B cell (primary cell): ENCODE measurements around the gene ZNG1C.
"Not testable (repeated sequence)": the region's sequence is repeated elsewhere in the genome, so short reads cannot be mapped to it uniquely, and the experiment has no call there.

Source experiments
- EZH2 ChIP-seq: IDR thresholded peaks from 2 replicates; pipeline ENCODE4 v1.6.1; 2012; ENCODE audit warnings: borderline replicate concordance, low read depth, mild to moderate bottlenecking, moderate library complexity, low read length; ENCODE audit not compliant: insufficient read depth, poor library complexity, severe bottlenecking
- TF ChIP-seq, protein P1 (sequence below): fragments of 200-600 bp; IDR thresholded peaks from one replicate; pipeline ENCODE4 v1.8.0; 2022; ENCODE audit warnings: antibody characterized with exemption, mild to moderate bottlenecking

DNA sequence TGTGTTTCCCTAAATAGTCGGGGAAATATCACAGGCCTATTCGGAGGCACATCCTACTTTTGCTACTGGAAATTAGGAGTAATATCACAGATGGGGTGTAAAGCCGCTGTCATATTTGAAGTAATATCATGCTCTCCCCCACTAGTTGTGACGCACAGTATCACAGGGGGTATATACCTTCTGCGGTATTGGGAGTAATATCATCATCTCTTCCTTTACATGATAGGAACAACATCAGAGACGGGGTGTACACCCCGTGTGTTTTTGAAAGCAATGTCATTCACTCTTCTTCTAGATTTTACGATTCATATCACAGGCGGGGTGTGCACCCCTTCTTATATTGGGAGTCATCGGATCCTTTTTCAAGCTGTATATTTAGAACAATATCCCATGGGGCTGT lies 76.4 kb downstream of the ZNG1C start:
- TF ChIP-seq EZH2: not testable (repeated sequence)
- TF ChIP-seq, protein P1, sequence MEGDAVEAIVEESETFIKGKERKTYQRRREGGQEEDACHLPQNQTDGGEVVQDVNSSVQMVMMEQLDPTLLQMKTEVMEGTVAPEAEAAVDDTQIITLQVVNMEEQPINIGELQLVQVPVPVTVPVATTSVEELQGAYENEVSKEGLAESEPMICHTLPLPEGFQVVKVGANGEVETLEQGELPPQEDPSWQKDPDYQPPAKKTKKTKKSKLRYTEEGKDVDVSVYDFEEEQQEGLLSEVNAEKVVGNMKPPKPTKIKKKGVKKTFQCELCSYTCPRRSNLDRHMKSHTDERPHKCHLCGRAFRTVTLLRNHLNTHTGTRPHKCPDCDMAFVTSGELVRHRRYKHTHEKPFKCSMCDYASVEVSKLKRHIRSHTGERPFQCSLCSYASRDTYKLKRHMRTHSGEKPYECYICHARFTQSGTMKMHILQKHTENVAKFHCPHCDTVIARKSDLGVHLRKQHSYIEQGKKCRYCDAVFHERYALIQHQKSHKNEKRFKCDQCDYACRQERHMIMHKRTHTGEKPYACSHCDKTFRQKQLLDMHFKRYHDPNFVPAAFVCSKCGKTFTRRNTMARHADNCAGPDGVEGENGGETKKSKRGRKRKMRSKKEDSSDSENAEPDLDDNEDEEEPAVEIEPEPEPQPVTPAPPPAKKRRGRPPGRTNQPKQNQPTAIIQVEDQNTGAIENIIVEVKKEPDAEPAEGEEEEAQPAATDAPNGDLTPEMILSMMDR: not testable (repeated sequence)
